Activated CD8-positive, alpha-beta memory T cell treated with anti-CD3 and anti-CD28 coated beads, Interleukin-2, amount 50 U/mL, for 48 hours (primary cell): ENCODE results near the gene LRRC15.
A peak's percentile ranks its signal among the peaks of the same experiment; 100 is the strongest.

Experiments
- DNase-seq: peaks from one replicate; pipeline ENCODE4 v3.0.0-alpha.2; 2020

LRRC15 gene

DNA sequence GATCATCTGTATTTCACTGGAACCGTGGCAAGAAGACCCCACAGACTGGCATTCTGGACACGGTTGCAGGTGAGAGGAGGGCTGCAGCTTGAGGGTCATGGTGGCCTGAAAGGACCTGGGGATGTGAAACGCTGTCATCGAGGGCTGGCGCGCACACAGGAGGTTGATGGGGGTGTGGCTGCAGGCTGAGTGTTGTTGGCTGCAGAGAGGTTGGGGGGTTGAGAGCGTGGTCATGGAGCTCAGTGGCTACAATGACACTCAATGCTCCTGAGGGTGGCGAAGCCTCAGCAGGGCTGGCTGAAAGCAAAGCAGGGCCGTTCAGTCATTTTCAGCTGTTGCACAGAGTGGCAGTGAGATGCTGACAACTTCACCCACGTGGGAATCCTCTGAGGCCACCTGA is 39.4 kb downstream of the LRRC15 start:
- no peak for DNase-seq

DNA sequence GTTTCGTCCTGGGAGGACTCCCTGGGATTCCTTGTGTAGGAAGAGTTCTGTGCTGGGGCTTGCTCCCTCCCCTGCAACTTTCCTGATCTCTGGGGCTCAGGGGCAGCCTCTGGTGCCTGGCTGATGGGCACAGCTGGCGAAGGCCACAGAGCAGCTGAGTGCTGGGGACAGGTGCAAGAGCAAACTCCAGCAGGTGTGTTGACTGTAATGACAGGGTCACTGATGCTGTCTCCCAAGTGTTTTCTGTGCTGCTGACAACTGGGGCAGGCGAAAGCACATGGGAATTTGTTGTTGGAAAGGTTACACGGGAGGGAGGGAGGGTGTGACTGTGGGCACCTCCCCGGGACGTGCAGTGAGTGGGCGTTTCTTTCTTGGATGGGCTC is 40.0 kb downstream of the LRRC15 start:
- DNase-seq = no peak

DNA sequence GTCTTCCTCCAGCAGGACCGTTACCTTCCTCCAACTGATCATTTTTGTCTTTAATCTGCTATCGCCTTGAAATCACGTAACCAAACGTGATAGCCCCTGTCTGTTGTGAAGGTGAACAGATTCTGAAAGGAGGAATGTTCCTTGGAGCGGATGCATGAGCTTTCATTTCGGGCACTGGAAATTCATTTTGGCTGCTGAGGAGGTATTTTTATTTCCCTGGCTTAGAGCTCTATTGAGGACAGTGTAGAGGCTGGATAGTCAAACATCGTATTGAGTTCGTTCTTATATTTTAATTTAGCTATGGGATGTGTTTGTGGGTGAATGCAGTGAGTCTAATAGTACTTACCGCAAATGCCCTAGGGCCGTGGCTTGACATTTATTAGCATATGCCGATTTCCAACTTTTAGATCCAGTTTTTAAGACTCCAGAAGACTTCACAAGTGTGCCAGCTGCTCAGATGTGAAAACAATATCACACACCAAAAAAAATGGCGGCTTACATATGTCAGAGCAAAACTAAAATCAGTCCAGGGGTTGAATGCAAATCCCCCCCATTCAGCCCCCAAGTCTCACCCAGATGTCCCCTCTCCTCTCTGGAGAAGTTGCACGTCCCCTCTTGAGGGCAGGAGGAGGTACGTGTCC is 40.5 kb downstream of the LRRC15 start:
- no peak for DNase-seq

DNA sequence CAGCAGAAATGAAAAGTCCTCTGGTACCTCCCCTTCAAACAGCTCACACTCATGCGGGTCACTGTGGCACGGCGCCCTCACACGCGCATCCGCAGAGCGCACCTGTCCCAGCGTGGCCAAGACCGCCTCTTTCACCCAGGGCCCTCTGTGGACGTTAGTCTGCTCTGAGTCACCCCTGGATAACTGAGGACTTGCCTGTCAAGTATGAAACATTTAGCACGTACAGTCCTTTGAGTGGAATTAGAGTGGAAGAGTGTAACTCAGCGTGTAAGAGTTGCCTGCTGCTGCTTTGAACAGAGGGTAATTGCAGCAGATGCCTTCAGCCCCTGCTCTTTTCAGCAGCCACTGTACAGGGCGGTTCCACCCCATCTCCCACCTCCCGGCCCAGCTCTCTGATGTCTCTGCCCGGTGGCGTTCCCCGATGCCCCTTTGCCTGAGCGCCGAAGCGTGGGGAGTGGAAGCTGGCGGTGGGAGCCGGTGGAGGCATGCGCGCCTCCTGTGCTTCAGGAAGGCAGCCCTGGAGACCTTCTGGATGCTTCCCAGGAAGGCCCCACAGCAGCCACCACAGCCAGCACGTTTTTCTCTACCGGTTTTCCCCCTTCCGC is 41.4 kb downstream of the LRRC15 start:
- DNase-seq = no peak

DNA sequence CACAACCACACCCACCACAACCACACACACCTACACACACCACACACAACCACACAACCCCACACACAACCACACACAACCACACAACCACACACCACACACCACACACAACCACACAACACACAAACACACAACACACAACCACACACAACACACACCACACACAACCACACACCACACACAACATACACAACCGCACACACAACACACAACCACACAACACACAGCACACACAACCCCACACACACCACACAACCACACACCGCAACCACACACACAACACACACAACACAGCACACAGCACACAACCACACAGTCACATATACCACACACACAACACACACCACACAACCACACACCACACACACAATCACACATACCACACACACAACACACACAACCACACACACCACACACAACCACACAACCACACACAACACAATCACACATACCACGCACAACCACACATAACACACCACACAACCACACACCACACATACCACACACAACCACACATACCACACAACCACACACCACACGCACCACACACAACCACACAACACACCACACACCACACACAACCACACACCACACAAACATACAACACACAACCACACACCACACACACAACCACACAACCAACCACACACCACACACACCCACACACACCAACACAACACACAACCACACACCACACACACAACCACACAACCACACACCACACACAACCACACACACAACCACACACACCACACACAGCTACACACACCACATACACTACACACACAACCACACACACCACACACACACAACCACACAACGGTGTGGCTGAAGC is 42.1 kb downstream of the LRRC15 start:
- DNase-seq = no peak

DNA sequence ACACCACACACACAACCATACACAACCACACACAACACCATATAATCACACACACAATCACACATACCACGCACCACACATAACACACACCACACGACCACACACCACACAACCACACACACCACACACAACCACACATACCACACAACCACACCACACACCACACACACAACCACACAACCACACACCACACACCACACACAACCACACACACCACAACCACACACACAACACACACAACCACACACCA is 42.6 kb downstream of the LRRC15 start:
- DNase-seq = no peak

DNA sequence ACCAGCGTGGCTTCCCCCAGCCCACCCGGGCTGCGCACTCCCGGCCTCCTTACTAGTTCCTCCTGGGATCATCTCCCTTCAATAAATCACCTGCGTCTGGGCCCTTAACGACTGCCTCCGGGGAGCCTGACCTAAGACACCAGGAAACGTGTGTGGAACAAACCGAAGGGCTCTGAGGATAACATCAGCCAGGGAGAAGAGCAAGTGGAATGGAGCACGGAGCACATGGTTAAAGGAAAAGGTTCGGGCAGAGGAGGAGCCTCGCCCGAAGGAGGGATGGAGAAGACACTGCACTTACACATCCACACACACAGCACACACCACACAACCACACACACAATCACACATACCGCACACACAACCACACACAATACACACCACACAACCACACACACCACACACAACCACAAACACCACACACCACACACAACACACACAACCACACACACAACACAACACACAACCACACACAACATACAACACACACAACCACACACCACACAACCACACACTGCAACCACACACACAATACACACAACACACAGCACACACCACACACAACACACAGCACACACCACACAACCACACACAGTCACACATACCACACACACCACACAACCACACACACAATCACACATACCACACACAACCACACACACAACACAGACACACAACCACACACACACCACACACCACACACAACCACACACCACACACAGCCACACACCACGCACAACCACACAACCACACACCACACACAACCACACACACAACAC is 43.2 kb downstream of the LRRC15 start:
- DNase-seq = no peak

DNA sequence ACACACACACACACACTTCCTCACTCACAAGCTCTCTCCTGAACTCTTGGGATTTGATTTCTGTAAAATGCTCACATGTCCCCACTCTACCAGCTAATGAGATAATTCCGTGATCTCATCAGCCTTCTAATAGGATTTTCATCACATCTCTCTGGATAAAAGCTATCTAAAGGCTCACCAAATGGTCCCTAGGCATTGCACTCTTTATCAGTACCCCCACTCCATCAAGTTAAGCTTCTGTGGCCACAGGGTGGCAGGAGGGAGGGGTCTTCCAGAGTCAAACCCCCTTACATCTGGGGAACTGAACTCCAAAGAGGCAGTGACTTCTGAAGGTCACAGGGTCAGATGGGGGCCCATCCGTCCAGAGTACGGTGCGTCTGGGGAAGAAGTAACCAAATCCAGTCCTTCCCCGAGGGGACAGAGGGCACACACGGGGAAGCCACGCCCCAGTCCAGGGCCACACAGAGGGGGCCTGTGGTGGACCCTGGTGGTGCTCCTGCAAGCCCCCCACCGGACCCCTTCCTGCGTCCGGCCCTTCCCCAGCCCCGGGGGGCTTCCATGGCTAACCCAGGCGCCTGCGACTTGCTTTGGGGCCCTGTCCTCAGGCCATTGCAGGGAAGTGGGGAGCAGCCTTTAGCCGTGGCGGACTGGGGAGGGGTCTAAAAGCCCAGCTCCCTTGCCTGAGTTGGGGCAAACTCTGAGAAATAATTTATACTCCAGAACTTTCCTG is 44.0 kb downstream of the LRRC15 start:
- DNase-seq = no peak

DNA sequence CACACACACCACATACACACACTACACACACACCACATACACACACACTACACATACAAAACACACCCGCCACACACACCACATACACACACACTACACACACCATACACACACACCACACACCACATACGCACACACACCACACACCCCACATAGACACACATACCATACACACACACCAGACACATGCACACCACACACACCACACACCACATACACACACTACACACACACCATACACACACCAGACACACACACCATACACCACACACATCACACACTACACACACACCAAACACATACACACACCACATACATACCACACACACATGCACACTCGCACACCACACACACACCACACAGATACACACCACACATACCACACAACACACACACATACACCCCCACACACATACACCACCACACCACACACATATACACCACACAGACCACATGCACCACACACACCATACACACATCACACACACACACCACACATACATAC is 44.7 kb downstream of the LRRC15 start:
- no peak for DNase-seq

DNA sequence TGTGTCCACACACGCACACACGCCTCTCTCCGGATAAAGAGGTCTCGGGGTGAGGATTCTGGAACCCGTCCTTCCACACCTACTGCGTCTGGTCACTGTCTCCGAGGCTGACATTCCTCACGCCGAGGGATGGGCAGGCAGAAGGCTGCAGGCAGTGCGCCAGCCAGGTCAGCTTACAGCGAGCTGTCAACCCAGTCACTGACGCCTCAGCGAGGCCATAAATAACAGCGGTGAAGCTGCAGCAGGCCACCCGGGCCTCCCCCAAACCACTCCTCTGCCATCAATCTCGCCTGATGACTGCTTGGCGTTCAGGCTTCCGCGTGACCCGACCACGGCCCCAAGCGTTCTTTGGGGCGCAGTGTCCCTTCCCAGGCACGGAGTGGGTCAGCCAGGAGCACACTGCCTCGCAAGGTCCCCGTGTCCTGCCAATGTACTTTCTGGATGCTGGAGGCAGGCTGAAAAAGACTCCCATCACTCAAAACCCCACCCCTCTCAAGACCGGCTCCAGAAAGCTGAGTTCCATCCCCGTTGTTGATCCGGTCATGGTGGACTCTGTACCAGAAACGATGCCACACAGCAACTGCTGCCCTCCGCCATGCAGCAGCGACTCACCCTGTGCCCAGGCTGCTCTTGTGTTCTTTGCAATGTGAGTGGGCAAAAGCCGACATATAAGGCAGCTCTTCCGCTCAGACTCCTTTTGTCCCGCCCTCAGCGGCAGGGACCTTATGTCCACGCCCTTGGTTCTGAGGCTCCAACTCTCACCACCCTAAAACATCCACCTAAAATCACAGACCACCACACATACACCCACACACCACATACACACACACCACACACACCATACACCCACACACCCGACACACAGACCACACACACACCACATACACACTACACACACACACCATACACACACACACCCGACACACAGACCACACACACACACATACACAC is 45.5 kb downstream of the LRRC15 start:
- DNase-seq = no peak

DNA sequence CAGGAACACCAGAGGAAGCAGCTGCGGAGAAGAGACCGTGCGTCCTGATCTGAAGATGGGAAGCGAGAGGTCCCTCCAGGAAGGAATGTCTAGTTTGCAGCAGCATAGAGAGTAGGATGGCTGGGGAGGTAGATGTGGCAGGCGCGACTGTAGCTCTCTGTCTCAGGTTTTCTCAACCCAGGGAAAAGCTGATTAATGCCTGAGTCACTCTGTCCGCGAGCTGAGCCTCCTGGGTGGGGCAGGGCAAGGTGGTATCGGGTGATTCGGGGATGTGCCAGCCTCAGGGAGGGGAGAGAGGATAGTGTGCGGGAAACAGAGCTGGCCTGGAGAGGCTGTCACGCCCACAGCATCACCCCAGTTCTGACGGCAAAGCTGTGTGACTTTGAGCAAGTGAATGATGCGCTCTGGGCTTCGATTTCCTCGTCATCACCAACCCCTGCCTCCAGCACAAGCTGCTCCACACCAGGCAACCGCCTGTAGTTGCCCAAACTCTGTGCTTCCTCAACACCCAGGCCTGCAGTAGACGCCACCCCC is 46.8 kb downstream of the LRRC15 start:
- no peak for DNase-seq

DNA sequence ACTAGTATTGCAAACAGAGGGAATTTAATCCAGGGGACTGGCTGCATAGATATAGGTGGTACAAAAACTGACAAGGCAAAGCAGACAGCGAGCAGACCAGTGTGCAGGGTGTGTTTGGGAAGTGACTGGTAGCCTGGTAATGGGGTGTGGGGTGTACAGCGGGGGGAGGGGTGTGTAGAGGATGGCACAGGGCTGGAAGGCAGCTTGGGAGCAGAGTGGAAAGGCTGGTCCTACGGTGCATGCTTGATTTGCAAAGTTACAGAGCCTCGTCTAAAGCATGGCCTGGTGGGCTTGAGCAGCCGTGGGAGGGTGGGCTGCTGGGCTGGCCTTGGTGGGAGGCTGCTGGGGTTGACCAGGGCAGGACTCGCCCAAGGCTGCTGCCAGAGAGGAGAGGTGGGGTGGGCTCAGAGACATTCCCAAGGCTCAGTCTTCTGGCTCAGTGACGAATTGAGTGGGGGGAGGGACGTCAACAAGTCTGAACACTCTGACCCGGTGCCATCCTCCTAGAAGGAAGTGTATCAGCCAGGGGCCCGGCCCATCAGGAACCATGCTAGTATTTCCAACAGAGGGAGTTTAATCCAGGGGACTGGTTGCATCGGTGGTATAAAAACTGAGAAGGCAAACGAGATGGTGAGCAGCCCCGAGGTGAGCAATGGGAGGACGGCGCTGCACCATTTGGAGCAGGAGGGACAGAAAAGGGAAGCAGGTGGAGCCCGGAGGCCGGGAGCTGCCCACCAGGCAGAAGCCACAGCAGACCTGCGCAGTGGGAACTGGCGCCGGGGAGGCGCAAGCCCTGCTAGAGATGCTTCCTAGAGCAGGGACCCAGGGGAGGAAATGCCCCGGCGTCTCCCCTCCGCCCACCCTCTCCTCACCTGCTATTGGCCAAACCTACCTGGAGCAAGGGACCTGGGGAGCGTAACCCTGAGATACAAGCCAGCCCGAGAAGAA is 47.6 kb downstream of the LRRC15 start:
- DNase-seq = no peak

DNA sequence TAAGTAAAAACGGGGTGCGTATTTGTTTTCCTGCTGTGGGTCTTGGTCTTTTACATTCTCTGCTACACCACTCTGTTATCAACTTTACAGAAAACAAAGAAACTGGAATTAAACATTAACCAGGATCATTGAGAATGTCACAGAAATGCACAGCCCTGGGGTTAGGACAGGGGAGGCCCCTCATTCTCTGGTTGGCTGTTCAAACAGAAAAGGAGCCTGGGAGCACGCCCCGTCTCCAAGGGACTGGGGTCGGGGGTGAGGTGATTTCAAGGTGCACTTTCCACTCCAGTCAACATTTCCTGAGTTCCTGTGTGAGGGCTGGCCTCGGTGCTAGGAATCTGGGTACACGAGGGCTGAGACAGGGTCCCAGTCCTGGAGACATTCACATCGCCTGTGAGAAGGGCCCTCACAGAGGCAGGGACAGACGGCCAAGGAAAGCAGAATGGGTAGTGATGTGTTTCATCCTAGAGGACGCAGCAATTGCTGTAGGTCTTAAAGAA is 48.7 kb downstream of the LRRC15 start:
- no peak for DNase-seq

DNA sequence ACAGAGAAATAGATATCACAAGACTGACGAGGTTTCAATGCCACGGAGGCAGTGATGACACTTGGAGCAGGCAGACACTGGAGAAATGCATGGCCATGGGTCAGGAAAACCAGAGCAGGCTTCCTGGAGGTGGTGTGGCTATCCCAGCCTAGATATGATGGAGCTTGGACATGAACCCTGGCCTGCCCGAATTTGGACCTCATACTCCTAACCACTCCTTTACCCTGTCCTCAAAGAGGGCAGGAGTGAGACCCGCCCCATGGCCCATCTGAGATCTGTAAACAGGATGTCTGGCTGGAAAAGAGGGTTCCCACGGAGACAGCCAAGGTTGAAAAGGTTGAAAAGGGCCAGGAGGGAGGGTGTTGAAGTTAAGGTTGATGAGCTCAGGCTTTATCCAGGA is 49.4 kb downstream of the LRRC15 start:
- DNase-seq = no peak

DNA sequence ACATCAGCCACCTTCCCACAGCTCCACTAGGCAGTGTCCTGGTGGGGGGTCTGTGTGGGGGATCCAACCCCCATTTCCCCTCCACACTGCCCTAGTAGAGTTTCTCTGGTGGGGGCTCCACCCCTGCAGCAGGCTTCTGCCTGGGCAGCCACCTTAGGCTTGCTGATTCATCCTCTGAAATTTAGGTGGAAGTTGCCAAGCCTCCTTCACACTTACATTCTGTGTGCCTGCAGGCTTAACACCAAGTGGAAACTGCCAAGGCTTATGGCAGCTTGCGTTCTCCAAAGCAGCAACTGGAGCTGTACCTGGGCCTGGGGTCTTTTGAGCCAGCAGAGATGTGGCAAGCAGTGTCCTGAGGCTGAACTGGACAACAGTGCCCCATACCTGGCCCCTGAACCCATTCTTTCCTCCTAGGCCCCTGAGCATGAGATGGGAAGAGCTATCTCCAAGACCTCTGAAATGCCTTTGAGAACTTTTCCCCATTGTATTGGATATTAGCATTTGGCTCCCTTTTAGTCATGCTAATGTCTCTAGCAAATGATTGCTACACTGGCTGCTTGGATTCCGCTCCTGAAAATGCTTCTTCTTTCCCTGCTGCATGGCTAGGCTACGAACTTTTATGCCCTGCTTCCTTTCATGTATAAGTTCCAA is 50.9 kb downstream of the LRRC15 start:
- no peak for DNase-seq

DNA sequence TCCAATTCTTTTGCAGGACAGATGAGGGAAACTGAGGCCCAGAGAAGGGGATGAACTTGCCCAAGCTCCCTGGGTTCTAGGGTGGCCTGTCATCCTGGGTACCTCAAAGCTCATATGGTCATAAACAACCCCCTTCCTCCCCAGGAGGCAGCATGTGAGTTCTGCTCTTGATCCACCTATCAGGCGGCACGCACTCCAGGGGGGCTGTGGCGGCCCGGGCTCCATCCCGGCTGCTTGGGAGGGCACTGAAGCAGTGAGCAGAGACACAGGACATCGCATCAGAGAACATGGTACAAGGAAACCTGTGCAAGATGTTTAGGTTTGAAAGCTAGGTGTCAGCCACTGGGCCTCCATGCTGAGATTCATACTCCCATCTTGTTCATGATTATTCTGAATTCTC is 52.6 kb downstream of the LRRC15 start:
- DNase-seq = no peak

DNA sequence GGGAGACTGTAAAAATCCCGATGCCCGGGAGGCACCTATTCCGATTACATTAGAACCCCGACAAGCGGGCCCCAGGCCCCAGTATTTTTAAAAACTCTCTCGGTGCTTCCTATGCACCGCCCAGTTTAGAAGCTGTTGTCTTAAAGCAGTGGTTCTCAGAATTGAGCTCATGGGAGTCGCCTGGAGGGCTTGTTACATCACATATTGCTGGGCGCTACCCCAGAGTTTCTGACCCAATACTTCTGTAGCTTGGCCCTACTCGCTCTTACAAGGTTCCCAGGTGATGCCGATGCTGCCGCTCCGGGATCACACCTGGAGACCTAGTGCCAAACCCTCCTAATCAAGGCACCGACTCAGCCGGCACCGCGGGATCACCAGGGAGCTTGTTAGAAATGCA is 53.6 kb downstream of the LRRC15 start:
- DNase-seq = no peak

DNA sequence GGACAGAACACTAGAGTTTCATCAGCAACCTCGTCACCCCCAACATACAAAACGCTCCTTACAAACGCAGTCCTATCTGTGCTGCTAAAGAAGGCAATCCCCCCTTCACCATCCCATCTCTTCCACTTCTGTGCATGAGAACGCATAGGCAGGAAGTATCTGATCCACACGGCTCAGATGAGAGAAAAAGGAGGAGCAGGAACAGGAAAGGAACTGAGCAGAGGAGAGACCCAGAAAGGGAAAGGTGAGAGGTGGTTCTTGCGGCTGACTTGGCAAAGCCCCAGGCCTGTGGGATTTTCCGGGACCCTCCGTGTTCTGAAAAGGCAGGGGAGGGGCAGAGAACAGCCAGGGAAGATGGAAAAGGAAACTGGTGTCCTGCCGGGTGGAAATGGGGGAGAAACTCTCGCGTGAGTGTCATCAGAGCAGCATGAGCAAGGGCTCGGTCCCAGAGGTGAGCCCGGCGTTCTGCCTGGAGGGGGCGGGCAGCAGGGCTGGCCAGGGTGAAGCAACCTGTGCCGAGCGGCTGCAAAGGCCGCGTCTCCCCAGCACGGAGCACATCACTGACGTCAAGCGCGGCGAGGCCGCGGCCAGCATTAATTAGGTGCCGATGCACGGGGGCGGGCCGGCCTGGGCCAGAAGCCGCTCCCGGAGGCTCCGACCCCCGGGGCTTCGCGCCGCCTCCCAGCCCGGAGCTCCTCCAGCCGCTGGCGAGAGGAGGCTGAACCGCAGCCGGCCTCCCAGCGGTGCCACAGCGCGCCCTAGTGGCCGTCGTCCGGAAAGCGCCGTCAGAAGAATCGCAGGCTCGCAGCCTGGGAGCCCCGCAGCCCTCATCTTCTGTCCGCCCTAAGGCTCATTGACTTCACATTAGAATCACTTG is 54.2 kb downstream of the LRRC15 start:
- DNase-seq = peak; percentile 96
